ENCODE data around the gene MAPK9.

Gene MAPK9

DNA sequence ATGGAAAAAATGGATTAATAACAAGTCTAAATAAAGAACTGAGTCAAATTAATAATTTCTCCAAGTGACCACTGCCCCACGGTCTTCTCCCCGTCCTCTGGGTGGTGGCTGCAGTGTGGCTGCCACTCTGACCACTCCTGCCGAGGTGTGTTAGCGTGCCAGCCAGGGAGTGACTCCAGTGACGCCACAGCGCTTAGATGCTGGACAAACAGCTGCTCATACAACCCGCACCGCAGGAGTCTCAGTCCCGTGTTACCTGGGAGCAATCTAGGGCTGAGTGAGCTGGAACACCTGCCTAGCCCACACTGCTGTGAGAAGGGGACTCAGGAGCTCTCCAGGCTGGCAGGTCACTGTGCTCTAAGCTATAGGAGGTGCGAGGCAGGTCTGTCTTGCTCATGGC, 10.2 kb downstream of the MAPK9 start:
- Histone ChIP-seq H3K36me3 (ENCODE audit: insufficient read depth, low read length) (peaks cover 61% of the 10 kb centered on the region), H3K4me1 (ENCODE audit: insufficient read depth, low read length) (no peaks in the 10 kb centered on the region), H3K4me3 (ENCODE audit: low read length) (no peak overlapping the region), H2AFZ (ENCODE audit: low read depth, low read length) (no peak overlapping the region), H3K27me3 (ENCODE audit: insufficient read depth, low read length) (no peaks in the 10 kb centered on the region), H3K9me3 (ENCODE audit: low read length) (peaks cover 56% of the 10 kb centered on the region)

DNA sequence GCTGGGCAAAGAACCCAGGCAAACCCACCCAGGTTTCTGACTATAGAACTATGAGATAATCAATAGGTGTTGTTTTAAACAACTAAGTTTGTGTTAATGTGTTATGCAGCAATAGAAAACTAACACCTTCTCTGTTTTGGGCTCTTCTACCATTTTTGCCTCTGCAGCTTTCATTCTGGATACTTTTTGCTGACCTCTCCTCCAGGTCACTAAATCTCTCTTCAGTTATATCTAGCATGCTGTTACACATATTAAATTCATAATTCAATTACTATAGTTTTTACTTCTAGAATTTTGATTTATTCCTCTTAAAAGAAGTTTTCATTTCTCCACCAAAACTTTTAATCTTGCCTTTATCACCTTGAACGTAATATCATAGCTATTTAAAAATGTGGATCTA, 17.2 kb downstream of the MAPK9 start:
- H3K4me1 ChIP-seq (ENCODE audit: insufficient read depth, low read length): no peaks in the 10 kb centered on the region
- H2AFZ ChIP-seq (ENCODE audit: low read depth, low read length): no peak overlapping the region
- H3K4me3 ChIP-seq (ENCODE audit: low read length): no peak overlapping the region
- peaks cover 57% of the 10 kb centered on the region for H3K9me3 ChIP-seq (ENCODE audit: low read length)
- H3K36me3 ChIP-seq (ENCODE audit: insufficient read depth, low read length): peaks cover 60% of the 10 kb centered on the region
- no peaks in the 10 kb centered on the region for H3K27me3 ChIP-seq (ENCODE audit: insufficient read depth, low read length)

- Histone ChIP-seq H3K4me3 (ENCODE audit: low read length) (no peak overlapping the region), H3K4me1 (ENCODE audit: insufficient read depth, low read length) (no peaks in the 10 kb centered on the region), H3K36me3 (ENCODE audit: insufficient read depth, low read length) (peaks cover 57% of the 10 kb centered on the region), H2AFZ (ENCODE audit: low read depth, low read length) (no peak overlapping the region), H3K27me3 (ENCODE audit: insufficient read depth, low read length) (no peaks in the 10 kb centered on the region), H3K9me3 (ENCODE audit: low read length) (peaks cover 54% of the 10 kb centered on the region)
Measured at GRCh38 chr5:180271221-180271620, 20.7 kb downstream of the MAPK9 start.

DNA sequence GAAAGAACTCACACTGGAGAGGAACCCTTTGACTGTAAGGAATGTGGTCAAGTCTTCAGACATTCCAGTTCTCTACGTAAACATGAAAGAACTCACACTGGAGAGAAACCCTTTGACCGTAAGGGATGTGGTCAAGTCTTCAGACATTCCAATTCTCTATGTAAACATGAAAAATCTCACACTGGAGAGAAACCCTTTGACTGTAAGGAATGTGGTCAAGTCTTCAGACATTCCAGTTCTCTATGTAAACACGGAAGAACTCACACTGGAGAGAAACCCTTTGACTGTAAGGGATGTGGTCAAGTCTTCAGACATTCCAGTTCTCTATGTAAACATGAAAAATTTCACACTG, 32.6 kb downstream of the MAPK9 start:
- Histone ChIP-seq H2AFZ (ENCODE audit: low read depth, low read length) (no peak overlapping the region), H3K36me3 (ENCODE audit: insufficient read depth, low read length) (peaks cover 71% of the 10 kb centered on the region), H3K9me3 (ENCODE audit: low read length) (peaks cover 78% of the 10 kb centered on the region), H3K4me3 (ENCODE audit: low read length) (no peak overlapping the region), H3K4me1 (ENCODE audit: insufficient read depth, low read length) (no peaks in the 10 kb centered on the region), H3K27me3 (ENCODE audit: insufficient read depth, low read length) (no peaks in the 10 kb centered on the region)

DNA sequence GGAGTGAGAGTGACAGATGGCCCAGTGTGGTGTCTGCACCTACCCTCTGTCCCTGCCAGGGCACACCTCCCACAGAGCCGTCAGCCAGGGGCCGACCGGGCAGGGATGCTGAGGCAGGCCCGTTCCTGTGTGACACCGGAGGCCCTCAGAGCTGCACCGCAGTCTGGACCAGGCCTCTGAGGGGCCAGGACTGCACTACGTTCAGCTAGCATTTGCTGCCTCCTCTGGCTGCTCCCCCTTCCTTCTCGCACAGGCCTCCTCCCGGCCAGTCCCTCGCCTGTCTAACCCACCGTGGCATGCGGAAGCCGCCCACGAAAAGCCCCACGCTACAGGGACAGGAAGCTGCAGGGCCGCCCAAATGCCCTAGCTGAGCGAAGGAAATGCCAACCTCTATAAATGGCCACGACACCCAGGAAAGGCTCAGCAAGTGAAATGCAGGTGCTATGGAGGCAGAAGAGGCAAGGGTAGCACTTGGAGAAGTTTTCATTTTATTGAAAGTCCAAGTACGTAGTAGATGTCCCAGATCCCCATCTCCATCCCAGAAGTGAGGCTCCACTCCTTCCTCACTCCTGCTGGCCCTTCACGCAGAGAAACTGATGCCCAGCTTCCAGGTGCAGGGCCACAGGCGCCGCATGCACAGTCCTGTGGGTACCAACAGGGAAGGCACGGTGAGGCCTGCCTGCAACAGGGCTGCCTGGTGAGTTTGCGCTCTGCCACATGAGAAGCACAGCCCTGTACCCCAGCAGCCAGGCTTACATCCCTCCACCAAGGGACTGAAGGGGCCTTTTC, 38.7 kb downstream of the MAPK9 start:
- H2AFZ ChIP-seq (ENCODE audit: low read depth, low read length): no peak overlapping the region
- peaks cover 84% of the 10 kb centered on the region for H3K9me3 ChIP-seq (ENCODE audit: low read length)
- H3K27me3 ChIP-seq (ENCODE audit: insufficient read depth, low read length): no peaks in the 10 kb centered on the region
- H3K4me1 ChIP-seq (ENCODE audit: insufficient read depth, low read length): no peaks in the 10 kb centered on the region
- H3K4me3 ChIP-seq (ENCODE audit: low read length): no peak overlapping the region
- H3K36me3 ChIP-seq (ENCODE audit: insufficient read depth, low read length): peaks cover 63% of the 10 kb centered on the region

GRCh38 chr5:180251887-180252286, 40.0 kb downstream of the MAPK9 start:
- Histone ChIP-seq H3K9me3 (ENCODE audit: low read length) (peaks cover 83% of the 10 kb centered on the region), H3K36me3 (ENCODE audit: insufficient read depth, low read length) (peaks cover 62% of the 10 kb centered on the region), H3K4me1 (ENCODE audit: insufficient read depth, low read length) (no peaks in the 10 kb centered on the region), H2AFZ (ENCODE audit: low read depth, low read length) (no peak overlapping the region), H3K4me3 (ENCODE audit: low read length) (no peak overlapping the region), H3K27me3 (ENCODE audit: insufficient read depth, low read length) (no peaks in the 10 kb centered on the region)

- no peaks in the 10 kb centered on the region for H3K27me3 ChIP-seq (ENCODE audit: insufficient read depth, low read length)
- peaks cover 66% of the 10 kb centered on the region for H3K36me3 ChIP-seq (ENCODE audit: insufficient read depth, low read length)
- H2AFZ ChIP-seq (ENCODE audit: low read depth, low read length): no peak overlapping the region
- H3K4me1 ChIP-seq (ENCODE audit: insufficient read depth, low read length): no peaks in the 10 kb centered on the region
- H3K9me3 ChIP-seq (ENCODE audit: low read length): peaks cover 79% of the 10 kb centered on the region
- H3K4me3 ChIP-seq (ENCODE audit: low read length): no peak overlapping the region
Measured at GRCh38 chr5:180251141-180251540, 40.7 kb downstream of the MAPK9 start.

GRCh38 chr5:180250329-180250728, 41.6 kb downstream of the MAPK9 start:
- H3K27me3 ChIP-seq (ENCODE audit: insufficient read depth, low read length): no peaks in the 10 kb centered on the region
- H3K4me3 ChIP-seq (ENCODE audit: low read length): no peak overlapping the region
- peaks cover 77% of the 10 kb centered on the region for H3K9me3 ChIP-seq (ENCODE audit: low read length)
- H3K36me3 ChIP-seq (ENCODE audit: insufficient read depth, low read length): peaks cover 65% of the 10 kb centered on the region
- H2AFZ ChIP-seq (ENCODE audit: low read depth, low read length): no peak overlapping the region
- no peaks in the 10 kb centered on the region for H3K4me1 ChIP-seq (ENCODE audit: insufficient read depth, low read length)

DNA sequence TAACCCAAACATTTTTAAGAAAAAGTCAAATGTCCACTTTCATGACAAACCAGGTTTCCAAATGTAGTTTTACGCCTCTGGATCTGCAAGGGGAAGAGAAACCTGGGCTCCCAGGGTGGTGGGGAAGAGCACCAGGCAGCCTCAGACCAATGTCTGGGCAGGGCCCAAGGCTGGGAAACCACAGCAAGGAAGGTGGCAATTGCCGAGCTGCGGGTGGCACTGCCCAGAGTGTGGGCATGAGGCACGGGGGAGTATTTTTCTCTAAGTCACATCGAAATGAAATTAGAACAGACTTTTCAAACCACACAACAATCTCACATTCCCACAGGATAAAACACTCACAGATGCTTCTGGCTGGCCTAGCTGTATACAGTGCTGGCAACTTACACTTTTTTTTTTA, 50.3 kb downstream of the MAPK9 start:
- Histone ChIP-seq H3K9me3 (ENCODE audit: low read length) (peaks cover 49% of the 10 kb centered on the region), H2AFZ (ENCODE audit: low read depth, low read length) (no peak overlapping the region), H3K4me1 (ENCODE audit: insufficient read depth, low read length) (no peaks in the 10 kb centered on the region), H3K36me3 (ENCODE audit: insufficient read depth, low read length) (peaks cover 67% of the 10 kb centered on the region), H3K27me3 (ENCODE audit: insufficient read depth, low read length) (no peaks in the 10 kb centered on the region), H3K4me3 (ENCODE audit: low read length) (no peak overlapping the region)

DNA sequence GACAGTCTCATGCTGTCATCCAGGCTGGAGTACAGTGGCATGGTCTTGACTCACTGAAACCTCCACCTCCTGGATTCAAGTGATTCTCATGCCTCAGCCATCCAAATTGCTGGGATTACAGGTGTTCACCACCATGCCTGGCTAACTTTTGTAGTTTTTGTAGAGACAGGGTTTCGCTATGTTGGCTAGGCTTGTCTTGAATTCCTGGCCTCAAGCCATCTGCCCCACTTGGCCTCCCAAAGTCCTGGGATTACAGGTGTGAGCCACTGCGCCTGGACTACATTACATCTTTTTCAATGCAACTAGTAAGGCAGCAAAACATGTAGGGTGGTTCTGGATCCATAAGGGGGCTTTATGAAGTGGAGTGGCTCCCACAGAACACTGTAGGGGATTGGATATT, 53.3 kb downstream of the MAPK9 start:
- Histone ChIP-seq H3K4me1 (ENCODE audit: insufficient read depth, low read length) (peaks cover 6% of the 10 kb centered on the region), H3K27me3 (ENCODE audit: insufficient read depth, low read length) (no peaks in the 10 kb centered on the region), H2AFZ (ENCODE audit: low read depth, low read length) (no peak overlapping the region), H3K4me3 (ENCODE audit: low read length) (no peak overlapping the region), H3K9me3 (ENCODE audit: low read length) (peaks cover 53% of the 10 kb centered on the region), H3K36me3 (ENCODE audit: insufficient read depth, low read length) (peaks cover 79% of the 10 kb centered on the region)

DNA sequence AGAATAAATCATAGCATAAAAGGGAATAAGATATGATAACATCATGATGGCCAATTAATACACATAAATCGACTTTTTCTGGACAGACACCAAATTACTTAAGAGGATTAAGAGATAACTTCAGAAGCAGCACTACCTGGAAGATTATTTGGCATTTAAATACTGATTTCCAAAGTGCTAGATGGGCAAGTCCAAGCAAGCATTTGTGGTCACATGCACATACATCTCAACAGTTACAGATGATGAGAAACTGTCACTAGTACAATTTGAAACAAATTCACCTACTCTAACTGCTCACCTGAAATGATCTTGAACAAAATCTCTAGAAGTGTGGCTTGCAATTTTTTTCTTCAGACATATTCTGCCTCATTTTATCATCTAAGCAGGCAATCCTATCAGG, 56.0 kb downstream of the MAPK9 start:
- H3K4me1 ChIP-seq (ENCODE audit: insufficient read depth, low read length): peaks cover 6% of the 10 kb centered on the region
- H3K36me3 ChIP-seq (ENCODE audit: insufficient read depth, low read length): peaks cover 68% of the 10 kb centered on the region
- no peaks in the 10 kb centered on the region for H3K27me3 ChIP-seq (ENCODE audit: insufficient read depth, low read length)
- H3K9me3 ChIP-seq (ENCODE audit: low read length): peaks cover 53% of the 10 kb centered on the region
- no peak overlapping the region for H2AFZ ChIP-seq (ENCODE audit: low read depth, low read length)
- no peak overlapping the region for H3K4me3 ChIP-seq (ENCODE audit: low read length)

- Histone ChIP-seq H2AFZ (ENCODE audit: low read depth, low read length) (no peak overlapping the region), H3K4me3 (ENCODE audit: low read length) (no peak overlapping the region), H3K36me3 (ENCODE audit: insufficient read depth, low read length) (peaks cover 60% of the 10 kb centered on the region), H3K27me3 (ENCODE audit: insufficient read depth, low read length) (no peaks in the 10 kb centered on the region), H3K9me3 (ENCODE audit: low read length) (peaks cover 49% of the 10 kb centered on the region), H3K4me1 (ENCODE audit: insufficient read depth, low read length) (peaks cover 6% of the 10 kb centered on the region)
Measured at GRCh38 chr5:180235077-180235476, 56.8 kb downstream of the MAPK9 start.

GRCh38 chr5:180234271-180234670, 57.6 kb downstream of the MAPK9 start:
- H3K36me3 ChIP-seq (ENCODE audit: insufficient read depth, low read length): peaks cover 52% of the 10 kb centered on the region
- H3K4me1 ChIP-seq (ENCODE audit: insufficient read depth, low read length): peaks cover 6% of the 10 kb centered on the region
- H2AFZ ChIP-seq (ENCODE audit: low read depth, low read length): no peak overlapping the region
- peaks cover 46% of the 10 kb centered on the region for H3K9me3 ChIP-seq (ENCODE audit: low read length)
- H3K4me3 ChIP-seq (ENCODE audit: low read length): no peak overlapping the region
- no peaks in the 10 kb centered on the region for H3K27me3 ChIP-seq (ENCODE audit: insufficient read depth, low read length)

DNA sequence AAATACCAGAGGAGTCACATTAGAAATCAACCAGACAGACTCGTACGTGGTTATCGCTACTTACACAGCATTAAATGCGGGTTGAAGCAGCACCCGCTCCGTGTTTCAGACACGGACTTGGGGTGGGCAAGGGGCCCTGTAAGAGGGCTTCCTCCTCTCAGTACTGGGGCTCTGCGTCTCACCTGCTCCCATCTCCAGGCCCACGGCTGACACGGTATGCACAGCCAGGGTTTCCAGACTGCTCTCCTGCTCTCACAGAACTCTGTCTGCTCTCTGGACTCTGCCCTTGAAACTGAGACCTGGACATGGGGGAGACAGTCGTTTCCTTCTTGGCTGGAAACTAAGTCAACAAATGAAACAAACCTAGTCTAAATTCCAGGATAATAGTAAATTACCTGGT, 58.2 kb downstream of the MAPK9 start:
- no peak overlapping the region for H2AFZ ChIP-seq (ENCODE audit: low read depth, low read length)
- peaks cover 6% of the 10 kb centered on the region for H3K4me1 ChIP-seq (ENCODE audit: insufficient read depth, low read length)
- H3K27me3 ChIP-seq (ENCODE audit: insufficient read depth, low read length): no peaks in the 10 kb centered on the region
- H3K9me3 ChIP-seq (ENCODE audit: low read length): peaks cover 45% of the 10 kb centered on the region
- peaks cover 47% of the 10 kb centered on the region for H3K36me3 ChIP-seq (ENCODE audit: insufficient read depth, low read length)
- no peak overlapping the region for H3K4me3 ChIP-seq (ENCODE audit: low read length)

All from neuron (in vitro differentiated cells).